HepG2 (cell line): ENCODE data around the gene LHPP. TPM values are rescaled to one million over a fixed set of nuclear protein-coding genes. Genes with fewer than 3 reads are reported as not detected.

Experiments
- ATAC-seq: fragments of 200-7000 bp; cut with Tn5 transposase; 3 replicates; pipeline ENCODE4 v1.9.1; 2020; ENCODE audit warnings: mild to moderate bottlenecking, moderate library complexity
- BruUV-seq: library from RNA; stranded (reverse); fragments of 400-500 nt; replicated peaks from 2 replicates; lab custom pipeline; 2021; lab: Mats Ljungman, UMichigan
- CTCF ChIA-PET: fragments of 300-600 bp; formaldehyde crosslinking; extraction: SDS; loops from one replicate; lab custom pipeline; 2021; ENCODE audit warnings: low total read pairs, inconsistent platforms, low intra/inter-chr PET ratio; lab: Yijun Ruan, JAX
- POLR2A ChIA-PET: fragments of 350-600 bp; sonication (Branson Sonifier 250); formaldehyde crosslinking; loops from one replicate; lab custom pipeline; 2020; ENCODE audit warnings: antibody characterized with exemption, inconsistent platforms; lab: Yijun Ruan, JAX
- DNase-seq: peaks from one replicate; pipeline ENCODE4 v3.0.0-alpha.2; 2015; ENCODE audit warnings: low spot score
- FAIRE-seq: peaks from 3 replicates; lab custom pipeline; 2011; peaks lifted over from hg19 to GRCh38; lab: Jason Lieb, UNC
- H2AFZ ChIP-seq: one replicate; pipeline ENCODE4 v1.6.1; 2011; ENCODE audit warnings: low read length, inconsistent platforms
- H3K27ac ChIP-seq: fragments of 300-600 bp; 3 replicates; pipeline ENCODE4 v1.8.0; 2011; ENCODE audit warnings: mixed run types, mild to moderate bottlenecking, mixed read lengths, low read length, inconsistent platforms; ENCODE audit not compliant: insufficient read depth; ENCODE audit errors: extremely low read length
- H3K27me3 ChIP-seq, 2 experiments: fragments of 200-600 bp in 1 of 2; 2 replicates in 1 of 2; 3 replicates in 1 of 2; pipeline versions ENCODE4 v1.6.0 to v1.8.0; 2011; ENCODE audit warnings: low read length in 2 of 2, mild to moderate bottlenecking in 2 of 2, moderate library complexity in 2 of 2, inconsistent platforms in 1 of 2; ENCODE audit not compliant: insufficient read depth in 2 of 2, control insufficient read depth in 1 of 2
- H3K36me3 ChIP-seq, 2 experiments: fragments of 200-600 bp in 1 of 2; replicated peaks in 1 of 2; 2 replicates in 1 of 2; 3 replicates in 1 of 2; pipeline versions ENCODE4 v1.5.1 to v1.8.0; 2011; ENCODE audit warnings: low read length in 2 of 2, inconsistent platforms in 1 of 2; ENCODE audit not compliant: insufficient read depth in 2 of 2, control insufficient read depth in 1 of 2
- H3K4me1 ChIP-seq: 2 replicates; pipeline ENCODE4 v1.5.1; 2012; ENCODE audit warnings: low read length, inconsistent platforms; ENCODE audit not compliant: insufficient read depth
- H3K4me2 ChIP-seq: 2 replicates; pipeline ENCODE4 v1.6.0; 2011; ENCODE audit warnings: low read depth, low read length, inconsistent platforms
- H3K4me3 ChIP-seq, 3 experiments: fragments of 200-600 bp in 1 of 3; sonication (generic), shearing (Covaris generic) in 1 of 3; replicated peaks in 1 of 3; 2 replicates each; pipeline ENCODE4 v1.5.1; 2011 to 2016; ENCODE audit warnings: low read length in 3 of 3, inconsistent platforms in 2 of 3, low read depth in 2 of 3, mild to moderate bottlenecking in 2 of 3, control low read depth in 1 of 3, mixed read lengths in 1 of 3; ENCODE audit not compliant: insufficient read depth in 1 of 3
- H3K79me2 ChIP-seq: one replicate; pipeline ENCODE4 v1.6.1; 2011; ENCODE audit warnings: low read length, inconsistent platforms; ENCODE audit not compliant: insufficient read depth
- H3K9ac ChIP-seq: 2 replicates; pipeline ENCODE4 v1.6.0; 2011; ENCODE audit warnings: mild to moderate bottlenecking, low read depth, low read length, inconsistent platforms; ENCODE audit not compliant: insufficient read depth
- H3K9me3 ChIP-seq: 2 replicates; pipeline ENCODE4 v1.5.1; 2012; ENCODE audit warnings: mild to moderate bottlenecking, low read length
- H4K20me1 ChIP-seq: 2 replicates; pipeline ENCODE4 v1.6.0; 2011; ENCODE audit warnings: inconsistent platforms, mild to moderate bottlenecking, low read length, moderate library complexity; ENCODE audit not compliant: insufficient read depth
- CTCF ChIP-seq: sonication (generic); formaldehyde crosslinking; IDR thresholded peaks from 2 replicates; pipeline ENCODE4 v1.5.0; 2020; ENCODE audit warnings: mild to moderate bottlenecking, missing genetic modification reagents, moderate library complexity
- GABPA ChIP-seq, 2 experiments: IDR thresholded peaks; 2 replicates each; pipeline ENCODE4 v1.6.1; 2011 to 2016; ENCODE audit warnings: low read depth in 2 of 2, low read length in 1 of 2, missing biosample characterization in 1 of 2, missing genetic modification characterization in 1 of 2
- GABPB1 ChIP-seq: IDR thresholded peaks from 2 replicates; pipeline ENCODE4 v1.6.1; 2016; ENCODE audit warnings: mild to moderate bottlenecking, missing genetic modification reagents, moderate library complexity, missing compliant biosample characterization
- GATAD1 ChIP-seq: IDR thresholded peaks from 2 replicates; pipeline ENCODE4 v1.6.1; 2016; ENCODE audit warnings: missing genetic modification reagents, missing compliant biosample characterization
- HMGXB4 ChIP-seq, 2 experiments: sonication (generic) in 1 of 2; formaldehyde crosslinking in 1 of 2; IDR thresholded peaks; 2 replicates each; pipeline versions ENCODE4 v1.4.0 to v1.6.1; 2018 to 2020; ENCODE audit warnings: missing genetic modification reagents in 2 of 2, borderline replicate concordance in 1 of 2, low read depth in 1 of 2, mild to moderate bottlenecking in 1 of 2, missing biosample characterization in 1 of 2
- IRF2 ChIP-seq: IDR thresholded peaks from 2 replicates; pipeline ENCODE4 v1.6.1; 2018; ENCODE audit warnings: missing genetic modification reagents, missing compliant biosample characterization
- PATZ1 ChIP-seq: sonication (generic); formaldehyde crosslinking; IDR thresholded peaks from 2 replicates; pipeline ENCODE4 v1.4.0; 2020; ENCODE audit warnings: missing genetic modification reagents
- ZFX ChIP-seq: sonication (generic); formaldehyde crosslinking; IDR thresholded peaks from 2 replicates; pipeline ENCODE4 v1.4.0; 2020; ENCODE audit warnings: mild to moderate bottlenecking, low read depth, missing genetic modification reagents, moderate library complexity
- ZNF263 ChIP-seq: sonication (generic); formaldehyde crosslinking; IDR thresholded peaks from 2 replicates; pipeline ENCODE4 v1.4.0; 2020; ENCODE audit warnings: missing genetic modification reagents
- ZNF687 ChIP-seq: sonication (generic); formaldehyde crosslinking; IDR thresholded peaks from 2 replicates; pipeline ENCODE4 v1.5.1; 2020; ENCODE audit warnings: mild to moderate bottlenecking, missing genetic modification reagents, moderate library complexity
- ZSCAN22 ChIP-seq: sonication (generic); formaldehyde crosslinking; IDR thresholded peaks from 2 replicates; pipeline ENCODE4 v1.4.0; 2020; ENCODE audit warnings: mild to moderate bottlenecking, missing genetic modification reagents
- WGBS: methylation state at CpG from one replicate; pipeline ENCODE4 v1.1.6; 2017; ENCODE audit warnings: low lambda C conversion rate; 5-methylcytosine and 5-hydroxymethylcytosine counted together
- in situ Hi-C: cut with HindIII; loops from 2 replicates; pipeline ENCODE4 v1.10.0; 2017; ENCODE audit warnings: low pct_unique_long_range_greater_than_20kb; ENCODE audit not compliant: extremely low pct_ligation_motif_present
- intact Hi-C: fragments of 100-400 bp; cut with micrococcal nuclease; formaldehyde crosslinking; loops from one replicate; pipeline ENCODE4 v1.10.0; 2022; ENCODE audit not compliant: unreplicated experiment
- polyA plus RNA-seq, 8 experiments: library from polyadenylated mRNA; depleted of rRNA in 3 of 8; stranded (reverse) in 7 of 8; unstranded in 1 of 8; fragments of >200 nt; fragmentation: Illumina TruSeq in 4 of 8; extraction: Trizol in 4 of 8; gene quantifications; 2 replicates each; pipeline versions ENCODE4 v1.2.1 to v1.2.3, GENCODE V29; 2011 to 2016; ENCODE audit warnings: low read depth in 4 of 8, missing spikeins in 1 of 8, mixed read lengths in 1 of 8; ENCODE audit not compliant: insufficient read depth in 1 of 8
- total RNA-seq, 5 experiments: library from RNA; depleted of rRNA; stranded (reverse); fragments of >200 nt; fragmentation: Illumina TruSeq; extraction: Trizol; gene quantifications; 2 replicates each; pipeline ENCODE4 v1.2.3, GENCODE V29; 2016; ENCODE audit warnings: low read depth in 1 of 5

LHPP gene
- total and polyA plus RNA-seq, 2 of the 13 experiments (the other 11 are each of a cell fraction or from before 2014, with no cell fraction given) = 5.2 to 13.1 TPM

- Histone ChIP-seq H3K4me3 (no peak overlapping the region), H3K9me3 (no peaks in the 10 kb centered on the region), H2AFZ (no peak overlapping the region), H3K9ac (no peak overlapping the region), H3K79me2 (no peaks in the 10 kb centered on the region), H3K27me3 (no peaks in the 10 kb centered on the region), H3K4me2 (no peak overlapping the region), H3K4me1 (peaks cover 48% of the 10 kb centered on the region), H4K20me1 (peaks cover 6% of the 10 kb centered on the region; the same call in 1 of the 2 replicates), H3K27ac (no peak overlapping the region), H3K36me3 (peaks cover 0 to 3% of the 10 kb centered on the region in 2 experiments; a peak in 3 of 5 replicates)
- no TSS peak for BruUV-seq
- WGBS = 80% methylated on average over 6 of the region's 9 CpGs
- in situ Hi-C loops = no loop called here
- CTCF ChIA-PET = no interaction called here
- DNase-seq (peak; percentile 24), ATAC-seq (peak; percentile 56), FAIRE-seq (no peak)
- intact Hi-C loops = loop anchor here (2.0 kb wide), 1 partner anchor 39 kb away; no protein-coding TSS in a partner anchor
- POLR2A ChIA-PET = interaction anchor here (1.5 kb wide), 1 partner anchor 94 kb away, joined by 4 read pairs; no protein-coding TSS in a partner anchor
- TF ChIP-seq GABPB1 (CRISPR knock-in tag) = peak; percentile 54
- TF ChIP-seq HMGXB4 (CRISPR knock-in tag; IDR thresholded peaks at IDR 0.05; ENCODE audit: borderline replicate concordance in 1 of 2, low read depth in 1 of 2) = peak in 1 of 2 experiments; percentile 18; a peak in 1 of 4 replicates
- TF ChIP-seq ZNF687 (CRISPR knock-in tag) = peak; percentile 47
- TF ChIP-seq GATAD1 (CRISPR knock-in tag) = no peak
- peak; percentile 47; the same call in 1 of the 2 replicates for TF ChIP-seq GABPA (IDR thresholded peaks at IDR 0.05; ENCODE audit: low read depth, low read length)
- TF ChIP-seq GABPA (CRISPR knock-in tag; IDR thresholded peaks at IDR 0.05; ENCODE audit: low read depth) = peak; percentile 85
- peak; percentile 46; the same call in 1 of the 2 replicates for TF ChIP-seq IRF2 (CRISPR knock-in tag)
- TF ChIP-seq ZFX (CRISPR knock-in tag) = peak; percentile 19; the same call in 1 of the 2 replicates
- TF ChIP-seq CTCF (CRISPR knock-in tag) = peak; percentile 29; the same call in 1 of the 2 replicates
- 0 out of 2 replicates have a peak, but pooled peaks have one; percentile 15 for TF ChIP-seq PATZ1 (CRISPR knock-in tag)
- TF ChIP-seq ZSCAN22 (CRISPR knock-in tag) = no peak
- 0 out of 2 replicates have a peak, but pooled peaks have one; percentile 18 for TF ChIP-seq ZNF263 (CRISPR knock-in tag)
These were observed 186.0 kb downstream of the LHPP start for GRCh38 chr10:124647421-124648130.
